Loucy (cell line): Measurements from ENCODE around the gene CFAP97.

Source experiments
- CTCF ChIP-seq: fragments of 200-600 bp; sonication (generic); conservative IDR thresholded peaks from 2 replicates; pipeline ENCODE4 v1.5.1; 2014; ENCODE audit warnings: mild to moderate bottlenecking, antibody characterized with exemption, low read length
- EZH2phosphoT487 ChIP-seq: fragments of 200-600 bp; IDR thresholded peaks from 2 replicates; pipeline ENCODE4 v1.6.1; 2018; ENCODE audit warnings: antibody characterized with exemption, mild to moderate bottlenecking, moderate library complexity, borderline replicate concordance

- TF ChIP-seq CTCF (no peak), EZH2phosphoT487 (no peak)
Measured at GRCh38 chr4:185221912-185222311, 18.1 kb upstream of the CFAP97 start.
